NCI-H2196 (cell line): Measurements from ENCODE around the gene CRYBA2.

Experiments used
- DNase-seq: peaks from one replicate; lab custom pipeline; 2025; ENCODE audit not compliant: unreplicated experiment; lab: John Stamatoyannopoulos, UW

The CRYBA2 gene

DNA sequence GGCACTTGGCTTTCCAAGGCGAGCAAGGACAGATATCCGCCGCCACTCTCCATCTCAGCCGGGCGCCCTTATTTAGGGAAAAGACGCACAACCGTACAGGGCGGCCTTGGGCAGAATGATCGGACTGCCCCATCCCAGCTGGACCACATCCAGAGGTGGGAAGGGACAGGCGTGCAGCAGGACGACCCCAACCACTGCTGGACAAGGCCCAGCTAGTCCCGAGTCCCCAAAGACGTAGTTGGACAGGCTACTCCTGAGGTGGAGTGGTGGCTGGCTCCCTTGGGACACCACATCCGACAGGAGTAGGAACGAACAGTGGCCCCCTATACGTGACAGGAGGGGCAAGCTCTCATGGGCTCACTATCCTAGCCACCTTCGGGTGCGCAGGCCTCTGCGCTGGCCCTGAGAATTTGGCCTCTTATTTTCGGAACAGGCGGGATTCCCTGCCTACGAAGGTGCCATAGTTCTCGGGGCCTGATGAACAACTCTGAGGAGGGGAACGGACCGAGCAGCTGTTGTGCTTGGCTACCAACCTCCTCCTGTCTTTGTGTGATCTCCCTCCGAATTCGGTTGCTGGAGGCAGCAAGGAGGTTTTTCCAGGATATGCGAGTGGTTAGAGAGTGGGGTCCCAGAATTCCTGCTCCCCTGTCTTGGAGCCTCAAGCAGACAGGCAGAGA, 10.5 kb downstream of the CRYBA2 start:
- no peak for DNase-seq

- DNase-seq: no peak
These were observed 11.2 kb downstream of the CRYBA2 start for GRCh38 chr2:218981881-218982585.

DNA sequence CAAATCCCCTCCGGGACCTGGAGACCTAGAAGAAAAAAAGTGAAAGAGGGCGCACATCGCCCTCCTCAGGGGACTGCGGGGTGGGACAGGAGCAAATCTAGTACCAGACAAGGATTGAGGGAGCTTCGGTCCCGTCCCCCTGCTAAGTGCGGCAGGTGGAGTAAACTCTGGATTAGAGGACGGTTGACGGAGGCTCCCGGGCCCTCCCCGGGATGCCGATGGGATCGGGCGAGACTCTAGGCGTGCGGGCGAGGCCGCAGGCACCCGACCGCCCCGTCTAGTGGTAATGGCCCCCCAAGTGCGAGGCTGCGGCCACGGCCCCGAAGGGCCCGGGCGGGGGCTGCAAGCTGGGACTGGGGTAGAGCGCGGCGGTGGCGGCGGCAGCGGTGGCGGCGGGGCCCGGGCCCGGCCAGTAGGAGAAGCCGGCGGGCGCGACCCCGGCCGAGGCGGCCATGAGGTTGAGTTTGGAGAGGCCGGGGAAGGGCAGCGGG, 11.8 kb downstream of the CRYBA2 start:
- DNase-seq: no peak

- no peak for DNase-seq
These were observed 12.4 kb downstream of the CRYBA2 start for GRCh38 chr2:218980735-218981389.

- peak; percentile 91 for DNase-seq
These were observed 13.1 kb downstream of the CRYBA2 start for GRCh38 chr2:218979846-218980734.

- DNase-seq: no peak
These were observed 18.0 kb downstream of the CRYBA2 start for GRCh38 chr2:218975060-218975777.

GRCh38 chr2:218970894-218971293, 22.3 kb downstream of the CRYBA2 start:
- no peak for DNase-seq

GRCh38 chr2:218964041-218964771, 29.0 kb downstream of the CRYBA2 start:
- peak; percentile 64 for DNase-seq

- no peak for DNase-seq
These were observed 29.6 kb downstream of the CRYBA2 start for GRCh38 chr2:218963601-218964000.

GRCh38 chr2:218962859-218963492, 30.2 kb downstream of the CRYBA2 start:
- peak; percentile 98 for DNase-seq

DNA sequence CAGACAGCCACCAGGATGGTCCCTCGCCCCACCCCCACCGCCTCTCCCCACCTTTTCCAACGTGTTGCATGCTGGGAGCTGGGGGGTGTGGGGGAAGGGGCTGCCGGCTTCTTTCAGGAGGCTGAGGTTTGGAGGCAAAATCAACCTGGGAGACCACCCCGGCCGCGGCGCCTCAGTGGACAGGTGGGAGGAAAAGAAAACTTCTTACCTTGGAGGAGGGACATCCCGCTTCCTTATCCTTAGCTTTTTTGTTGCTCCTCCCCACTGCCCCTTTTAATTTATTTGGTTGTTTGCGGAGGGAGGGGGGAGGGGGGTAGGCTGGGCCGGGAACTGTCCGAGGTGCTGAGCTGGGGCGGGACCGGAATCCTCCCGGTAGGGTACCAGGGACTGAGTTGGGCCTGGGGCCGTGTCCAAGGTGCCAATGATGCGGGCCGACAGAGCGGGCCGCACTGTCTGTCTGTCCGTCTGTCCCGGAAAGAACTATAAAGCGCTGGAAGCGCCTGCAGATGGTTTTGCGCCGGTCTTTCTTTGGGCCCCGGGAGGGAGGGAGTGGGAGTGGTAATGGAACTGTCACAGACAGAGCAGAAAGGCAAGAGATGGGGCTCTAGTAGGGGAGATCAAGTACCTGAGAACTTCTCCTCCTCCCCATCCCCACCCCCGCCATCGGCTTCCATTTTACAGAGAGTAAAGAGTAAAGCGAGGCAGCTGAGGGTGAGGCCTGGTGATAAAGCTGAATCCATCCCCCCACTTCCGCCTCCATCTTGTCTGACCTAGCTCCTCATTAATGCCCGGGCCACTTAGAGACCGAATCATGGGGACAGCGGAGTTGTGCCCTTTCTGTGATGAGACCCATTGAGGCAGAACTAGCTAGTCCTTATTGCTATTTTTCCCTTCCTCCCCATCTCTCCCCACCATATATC, 31.3 kb downstream of the CRYBA2 start:
- DNase-seq: peak; percentile 58

DNA sequence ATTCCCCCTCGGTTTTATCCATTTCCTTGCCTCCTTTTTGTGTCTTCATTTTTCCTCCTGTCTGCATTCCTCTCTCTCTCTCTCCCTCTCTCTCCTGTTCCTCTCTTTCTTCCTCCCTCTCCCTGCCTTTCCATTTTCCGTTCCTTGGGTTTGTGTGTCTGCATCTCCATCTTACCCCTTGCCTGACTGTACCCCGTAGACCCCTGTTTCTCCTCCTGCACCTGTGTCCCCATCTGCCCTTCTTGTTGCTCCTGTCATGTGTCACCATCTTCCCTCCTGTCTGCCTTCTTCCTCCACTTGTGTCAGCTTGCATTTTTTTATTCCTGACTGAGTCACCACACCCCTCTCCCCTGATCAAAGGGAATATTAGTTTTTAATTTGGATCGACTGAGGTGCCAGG, 32.0 kb downstream of the CRYBA2 start:
- no peak for DNase-seq

- DNase-seq: peak; percentile 32
These were observed 32.7 kb downstream of the CRYBA2 start for GRCh38 chr2:218960309-218961165.

GRCh38 chr2:218959761-218960308, 33.4 kb downstream of the CRYBA2 start:
- DNase-seq: no peak

DNA sequence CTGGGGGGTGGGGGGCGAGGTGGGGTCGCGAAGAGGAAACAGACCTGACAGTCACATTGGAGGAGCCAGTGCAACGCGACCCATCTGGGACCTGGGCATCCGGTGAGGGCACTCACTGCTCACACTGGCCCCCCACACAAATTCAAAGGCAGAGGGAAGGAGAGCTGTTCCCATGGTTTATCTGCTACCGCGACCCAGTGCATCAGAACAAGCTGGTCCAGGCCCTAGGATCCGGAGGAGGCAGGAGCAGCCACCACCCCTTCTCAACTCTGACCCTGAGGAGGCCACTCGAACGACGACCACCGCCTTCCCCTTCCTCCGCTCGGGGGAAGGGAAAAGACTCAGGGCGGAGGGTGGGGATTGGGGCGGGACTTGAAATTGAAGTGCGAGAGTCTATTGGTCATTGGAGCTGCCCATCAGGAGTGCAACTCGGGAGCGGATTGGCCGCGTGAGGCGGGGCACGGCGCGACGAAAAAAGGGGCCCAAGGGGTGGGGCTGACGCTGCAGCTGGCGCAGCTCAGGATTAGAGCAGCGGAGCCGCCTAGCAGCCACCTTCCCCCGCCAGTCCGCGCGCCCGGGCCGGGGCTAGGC, 34.0 kb downstream of the CRYBA2 start, which contains the start of gene CDK5R2:
Gene CDK5R2 (plus strand): TSS at position 526 of the 591 bp plus-strand sequence. CDS start 155 bp downstream, outside the sequence.
- peak; percentile 94 for DNase-seq

DNA sequence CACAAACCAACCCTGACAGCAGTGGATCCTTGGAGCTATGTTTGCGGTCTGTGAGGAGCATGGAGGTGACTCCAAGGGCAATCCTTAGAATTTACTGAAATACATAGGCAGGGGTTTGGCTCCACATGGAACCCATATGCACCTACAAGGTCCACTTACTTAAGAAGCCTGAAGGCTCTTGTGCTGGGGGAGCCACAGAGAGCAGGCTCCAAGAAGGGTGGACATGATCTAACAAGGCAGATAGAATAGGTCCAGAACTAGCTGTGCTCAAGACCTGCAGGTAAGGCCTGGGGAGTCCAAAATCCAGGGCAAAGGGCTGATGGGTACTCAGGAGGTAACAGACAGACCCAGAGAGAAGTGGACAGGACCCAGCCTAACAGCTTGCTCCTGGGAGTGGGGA, 34.9 kb downstream of the CRYBA2 start:
- DNase-seq: no peak
